Activated T-cell treated with anti-CD3 and anti-CD28 coated beads, Interleukin-2, amount 50 U/mL, for 48 hours (primary cell): ENCODE results near the gene CTBP1.

ENCODE experiments used
- DNase-seq, 2 experiments: peaks; one replicate each; pipeline ENCODE4 v3.0.0-alpha.2; 2020

Gene CTBP1

GRCh38 chr4:1279253-1279652, 30.3 kb upstream of the CTBP1 start:
- no peak for DNase-seq

DNA sequence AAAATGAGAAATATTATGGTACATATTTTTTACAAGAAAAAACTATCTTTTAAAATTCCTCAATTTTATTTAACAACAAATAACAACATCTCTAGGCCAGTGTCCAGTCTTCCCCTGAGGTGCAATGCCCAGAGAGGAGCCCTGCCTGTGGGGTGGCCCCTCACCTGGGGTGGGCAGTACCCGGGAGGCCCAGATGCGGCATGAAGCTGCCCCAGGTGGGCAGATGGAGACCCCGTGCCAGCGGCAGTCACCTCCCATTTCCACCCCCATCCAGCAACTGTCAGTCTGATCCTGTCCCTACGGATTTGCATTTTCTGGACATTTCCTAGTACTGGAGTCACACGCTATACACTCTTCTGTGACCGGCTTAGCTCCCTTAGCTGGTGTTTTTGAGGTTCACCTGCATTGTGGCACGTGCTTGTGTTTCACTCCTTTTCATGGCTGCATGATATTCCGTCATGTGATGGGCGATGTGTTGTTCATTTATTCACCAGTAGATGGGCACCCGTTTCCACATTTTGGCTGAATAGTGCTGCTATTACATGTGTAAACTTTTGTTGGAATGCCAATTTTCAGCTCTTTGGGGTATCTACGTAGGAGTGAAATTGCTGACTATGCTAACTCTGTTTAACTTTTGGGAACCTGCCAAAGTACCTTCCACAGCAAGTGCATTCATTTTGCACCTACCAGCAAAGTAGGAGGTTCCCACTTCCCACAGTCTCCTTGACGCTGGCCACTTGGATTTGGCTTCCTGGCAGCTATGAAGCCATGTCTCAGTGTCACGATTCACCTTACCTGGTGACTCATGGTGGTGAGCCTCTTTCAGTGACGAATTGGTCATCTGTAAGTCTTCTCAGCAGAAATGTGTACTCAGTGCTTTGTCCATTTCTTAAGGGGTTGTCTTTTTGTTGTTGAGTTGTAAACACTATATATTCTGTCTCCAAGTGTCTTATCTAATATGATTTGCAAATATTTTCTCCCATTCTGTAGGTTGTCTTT, 29.0 kb upstream of the CTBP1 start:
- no peak for DNase-seq

- DNase-seq: no peak
These were observed 28.1 kb upstream of the CTBP1 start for GRCh38 chr4:1276984-1277383.

GRCh38 chr4:1274871-1275270, 25.9 kb upstream of the CTBP1 start:
- DNase-seq: no peak

GRCh38 chr4:1271686-1272085, 22.8 kb upstream of the CTBP1 start:
- DNase-seq: no peak

- DNase-seq: no peak
These were observed 20.3 kb upstream of the CTBP1 start for GRCh38 chr4:1269209-1269608.

- DNase-seq: no peak
These were observed 18.2 kb upstream of the CTBP1 start for GRCh38 chr4:1266881-1267763.

GRCh38 chr4:1265351-1265750, 16.4 kb upstream of the CTBP1 start:
- no peak for DNase-seq

DNA sequence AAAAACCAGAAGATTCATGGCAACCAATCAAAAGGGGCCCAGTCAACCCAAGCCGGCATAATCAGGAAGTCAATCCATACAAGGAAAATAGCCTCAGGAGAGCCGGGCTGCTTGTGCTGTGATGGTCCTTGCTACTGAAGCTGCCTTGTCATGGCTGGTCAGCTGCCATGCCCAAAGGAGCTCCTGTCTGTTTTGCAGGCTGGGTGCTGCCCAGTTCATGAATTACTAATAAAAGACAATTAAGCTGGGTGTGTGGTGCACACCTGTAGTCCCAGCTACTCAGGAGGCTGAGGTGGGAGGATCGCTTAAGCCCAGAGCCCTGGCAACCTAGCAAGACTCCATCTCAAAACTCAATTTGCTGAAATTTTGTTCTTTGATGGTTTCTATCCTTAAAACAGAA, 16.0 kb upstream of the CTBP1 start:
- DNase-seq: no peak

DNA sequence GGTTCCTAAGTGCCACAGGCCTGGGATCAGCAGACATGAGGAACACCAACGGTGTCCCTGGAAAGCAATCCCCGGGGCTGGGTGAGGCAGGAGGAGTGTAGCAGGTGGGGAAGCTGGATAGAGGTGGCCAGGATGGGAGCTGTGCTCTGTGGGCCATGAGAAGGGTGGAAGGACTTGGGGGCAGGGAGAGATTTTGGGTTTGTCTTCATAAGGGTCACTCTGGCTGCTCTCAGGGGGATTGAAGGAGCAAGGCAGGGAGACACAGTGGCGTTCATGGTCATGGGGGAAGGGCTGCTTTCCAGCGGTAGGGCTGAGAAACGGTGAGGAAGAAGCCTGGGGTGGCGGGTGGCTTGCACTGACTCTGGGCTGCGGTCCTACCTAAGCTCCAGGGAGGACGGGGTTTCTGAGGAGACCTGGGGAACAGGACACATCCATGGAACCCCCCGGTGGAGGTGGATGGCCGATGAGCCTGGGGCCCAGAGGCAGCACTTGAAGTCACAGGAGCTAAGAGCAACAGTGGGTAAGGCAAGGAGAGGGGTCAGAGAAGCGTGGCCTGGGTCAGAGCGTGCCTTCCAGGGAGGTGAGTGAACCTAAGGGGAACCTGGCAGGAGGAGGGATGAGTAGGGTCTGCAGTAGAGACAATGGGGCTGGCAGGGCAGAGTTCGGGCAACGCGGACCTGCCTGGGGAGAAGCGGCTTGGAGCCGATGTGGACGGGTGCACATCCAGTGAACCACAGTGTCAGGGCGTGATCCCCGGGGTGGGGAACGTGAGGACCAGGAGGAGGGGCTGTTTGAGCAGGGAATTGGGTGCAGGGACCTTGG, 12.4 kb upstream of the CTBP1 start:
- DNase-seq: no peak

DNA sequence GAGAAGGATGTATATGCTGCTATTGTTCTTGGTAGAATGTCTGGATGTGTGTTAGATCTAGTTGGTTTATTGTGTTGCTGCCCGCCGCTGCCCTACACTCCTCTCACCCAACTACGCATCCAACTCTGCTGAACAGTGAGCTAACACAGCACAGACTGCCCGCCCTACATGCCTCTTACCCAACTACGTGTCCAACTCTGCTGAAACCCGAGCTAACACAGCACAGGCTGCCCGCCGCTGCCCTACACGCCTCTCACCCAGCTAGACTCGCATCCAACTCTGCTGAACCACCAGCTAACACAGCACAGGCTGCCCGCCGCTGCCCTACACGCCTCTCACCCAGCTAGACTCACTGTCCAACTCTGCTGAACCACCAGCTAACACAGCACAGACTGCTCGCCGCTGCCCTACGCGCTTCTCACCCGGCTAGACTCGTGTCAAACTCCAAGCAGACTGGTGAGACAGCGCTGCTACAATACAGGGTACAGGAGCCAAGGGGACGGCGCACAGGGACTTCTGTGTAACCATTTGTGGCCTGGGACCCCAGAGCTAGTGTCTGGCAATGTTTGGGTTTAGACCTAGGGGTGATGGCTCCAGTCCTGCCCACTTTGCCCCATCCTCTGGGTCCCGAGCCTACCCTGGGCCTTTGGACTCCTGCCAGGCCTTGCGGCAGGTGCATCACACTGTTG, 11.6 kb upstream of the CTBP1 start:
- no peak for DNase-seq

- DNase-seq: no peak
These were observed 11.0 kb upstream of the CTBP1 start for GRCh38 chr4:1259966-1260365.

DNA sequence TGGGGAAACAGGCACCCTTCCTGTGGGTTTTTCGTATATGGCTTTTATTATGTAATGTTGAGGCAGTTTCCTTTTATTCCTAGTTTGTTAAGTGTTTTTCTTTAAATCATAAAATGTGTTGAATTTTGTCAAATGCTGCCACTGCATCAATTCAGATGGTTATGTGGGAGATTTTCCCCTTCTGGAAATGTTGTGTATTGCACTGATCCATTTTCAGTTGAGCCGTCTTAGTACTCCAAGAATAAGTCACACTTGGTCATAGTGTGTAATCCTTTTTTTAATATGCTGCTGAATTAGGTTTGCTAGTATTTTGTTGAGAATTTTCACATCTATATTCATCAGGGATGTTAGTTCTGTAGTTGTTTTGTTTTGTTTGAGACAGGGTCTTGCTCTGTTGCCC, 9.5 kb upstream of the CTBP1 start:
- no peak for DNase-seq

DNA sequence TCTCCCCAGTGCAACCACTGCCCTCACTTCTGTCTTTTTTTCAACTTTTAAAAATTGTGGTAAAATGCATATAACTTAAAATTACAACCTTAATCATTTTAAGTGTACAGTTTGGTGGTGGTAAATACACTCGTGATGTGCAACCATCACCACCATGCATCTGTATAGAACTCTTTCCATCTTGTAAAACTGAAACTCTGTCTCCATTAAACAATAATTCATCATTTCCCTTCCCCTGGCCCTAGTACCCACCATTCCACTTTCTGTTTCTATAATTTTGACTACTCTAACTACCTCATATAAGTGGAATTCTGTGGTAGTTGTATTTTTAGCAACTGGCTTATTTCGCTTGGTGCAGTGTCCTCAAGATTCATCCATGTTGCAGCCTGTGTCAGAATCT, 6.8 kb upstream of the CTBP1 start:
- no peak for DNase-seq

- no peak for DNase-seq
These were observed 6.2 kb upstream of the CTBP1 start for GRCh38 chr4:1255151-1255550.

DNA sequence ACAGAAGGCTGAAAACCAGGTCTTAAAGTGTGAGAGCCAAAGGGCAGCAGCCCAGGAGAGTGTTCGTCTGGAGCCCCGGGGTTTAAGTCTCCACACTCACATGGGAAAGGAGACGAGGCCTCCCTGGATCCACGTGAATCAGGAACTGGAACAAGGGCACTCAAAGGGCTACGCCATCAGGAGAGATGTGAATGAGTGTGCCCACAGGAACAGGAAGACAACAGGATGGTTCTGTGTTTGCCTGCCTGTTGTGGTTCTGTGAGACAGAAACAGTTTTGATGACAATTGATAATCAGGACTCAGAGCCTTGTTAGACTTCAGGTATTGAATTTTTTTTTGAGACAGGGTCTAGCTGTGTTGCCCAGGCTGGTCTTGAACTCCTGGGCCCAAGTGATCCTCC, 4.9 kb upstream of the CTBP1 start:
- DNase-seq: no peak

GRCh38 chr4:1252928-1253492, 4.1 kb upstream of the CTBP1 start:
- DNase-seq: no peak

- DNase-seq: peak in 1 of 2 experiments; percentile 12
These were observed 2.8 kb upstream of the CTBP1 start for GRCh38 chr4:1251773-1252066.

GRCh38 chr4:1250921-1251772, 2.2 kb upstream of the CTBP1 start:
- peak in 1 of 2 experiments; percentile 16 for DNase-seq

DNA sequence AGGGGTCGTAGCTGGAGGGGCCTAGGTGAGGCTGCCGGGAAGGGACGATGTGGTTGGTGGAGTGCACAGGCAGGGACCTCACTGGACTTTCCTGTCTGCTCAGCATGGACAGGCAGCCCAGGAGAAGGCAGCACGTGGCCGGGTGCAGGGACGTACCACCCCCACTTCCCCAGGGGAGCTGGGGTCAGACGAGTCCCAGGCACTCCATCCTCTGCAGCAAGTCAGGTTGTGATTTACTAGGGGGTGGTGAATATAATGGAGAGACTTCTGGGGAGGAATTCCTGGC, 1.5 kb upstream of the CTBP1 start:
- no peak for DNase-seq
